ENCODE data around the gene GATD1.

GATD1 gene

GRCh38 chr11:777288-778255, at the start of gene GATD1:
GATD1 (minus strand) TSS chr11:777487; CDS start chr11:777462, 25 bp downstream.
- H3K9me3 Mint-ChIP-seq = no peaks in the 10 kb centered on the region
- peak; percentile 98 for DNase-seq
- H3K36me3 Mint-ChIP-seq (ENCODE audit: low read depth) = peaks cover 5% of the 10 kb centered on the region
- peaks cover 44% of the 10 kb centered on the region for H3K4me1 Mint-ChIP-seq
- no peak for TF ChIP-seq CTCF (IDR thresholded peaks at IDR 0.05)
- peak within 1 kb of the TSS; percentile 61 for H3K27ac Mint-ChIP-seq
- H3K27me3 Mint-ChIP-seq (ENCODE audit: low read depth, poor library complexity) = no peaks in the 10 kb centered on the region
- H3K4me3 Mint-ChIP-seq = peak within 1 kb of the TSS; percentile 86

DNA sequence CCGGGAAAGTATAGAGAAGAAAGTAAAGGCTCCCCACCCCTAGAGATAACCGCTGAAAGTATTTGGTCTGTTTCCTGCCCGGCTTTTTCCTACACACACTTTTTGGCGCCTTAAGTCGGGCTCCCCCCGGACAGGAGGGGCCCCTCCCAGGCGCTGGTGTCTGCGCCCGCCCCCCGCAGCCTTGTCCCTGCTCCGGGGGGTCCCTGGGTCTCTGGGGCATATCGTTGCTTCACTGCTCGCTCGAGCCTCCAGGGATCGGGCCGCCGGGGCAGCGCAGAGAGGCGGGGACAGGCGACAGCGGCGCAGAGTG, 49.5 kb upstream of the GATD1 start:
- H3K27me3 Mint-ChIP-seq (ENCODE audit: low read depth, poor library complexity) = peaks cover 65% of the 10 kb centered on the region
- H3K4me3 Mint-ChIP-seq = peak overlapping the region; percentile 69
- H3K27ac Mint-ChIP-seq = no peak overlapping the region

GRCh38 chr11:826227-826621, 48.9 kb upstream of the GATD1 start:
- no peak for TF ChIP-seq CTCF (IDR thresholded peaks at IDR 0.05)
- DNase-seq = no peak
- Mint-ChIP-seq H3K4me3 (peak overlapping the region; percentile 69), H3K27ac (no peak overlapping the region), H3K36me3 (ENCODE audit: low read depth) (peaks cover 14% of the 10 kb centered on the region), H3K9me3 (no peaks in the 10 kb centered on the region), H3K4me1 (peaks cover 23% of the 10 kb centered on the region), H3K27me3 (ENCODE audit: low read depth, poor library complexity) (peaks cover 59% of the 10 kb centered on the region)

More for the DNA sequence above, 49.5 kb upstream of the GATD1 start:
- H3K4me1 Mint-ChIP-seq = peaks cover 29% of the 10 kb centered on the region
- DNase-seq = no peak
- peaks cover 14% of the 10 kb centered on the region for H3K36me3 Mint-ChIP-seq (ENCODE audit: low read depth)
- no peaks in the 10 kb centered on the region for H3K9me3 Mint-ChIP-seq
- no peak for TF ChIP-seq CTCF (IDR thresholded peaks at IDR 0.05)

DNA sequence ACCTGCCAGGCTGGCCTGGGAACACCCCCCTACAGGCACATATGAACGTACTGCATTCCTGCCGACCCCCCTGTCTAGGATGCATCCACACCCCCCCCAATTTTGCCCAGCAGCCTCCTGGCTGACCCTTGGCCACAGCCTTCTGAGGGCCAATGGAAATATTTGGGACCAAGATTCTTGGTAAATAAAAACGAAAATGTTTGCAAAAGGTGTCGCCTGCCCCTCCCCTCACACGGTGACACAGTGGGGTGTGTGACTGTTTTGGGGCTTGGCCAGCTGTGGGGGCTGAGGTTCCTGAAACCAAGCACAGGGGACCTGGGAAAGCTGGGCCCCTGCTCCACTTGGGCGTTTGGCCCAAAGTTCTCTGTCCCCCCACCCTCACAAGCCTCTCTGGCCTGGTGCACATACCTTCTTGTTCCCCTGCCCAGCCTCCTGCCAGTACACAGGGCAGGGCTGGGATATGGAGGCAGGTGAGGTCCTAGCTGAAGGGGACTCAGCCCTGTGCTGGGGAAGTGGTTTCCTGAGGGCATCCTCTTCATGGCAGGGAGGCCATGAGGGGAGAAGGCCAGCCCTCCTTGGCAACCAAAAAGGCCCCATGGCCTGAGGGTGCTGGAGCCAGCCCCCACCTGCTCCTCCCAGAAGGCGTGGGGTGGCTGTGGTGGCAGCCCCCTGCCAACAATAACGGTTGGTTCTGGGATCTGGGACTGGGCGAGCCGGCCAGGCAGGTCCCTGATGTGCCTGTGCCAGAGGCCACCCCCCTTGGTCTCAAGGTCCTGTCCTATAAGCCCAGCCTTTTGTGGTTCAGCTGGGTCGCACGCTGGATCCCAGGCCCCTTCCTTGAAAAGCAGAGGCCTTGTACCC, 48.3 kb upstream of the GATD1 start:
- Mint-ChIP-seq H3K9me3 (no peaks in the 10 kb centered on the region), H3K27ac (no peak overlapping the region), H3K27me3 (ENCODE audit: low read depth, poor library complexity) (peaks cover 53% of the 10 kb centered on the region), H3K36me3 (ENCODE audit: low read depth) (peaks cover 14% of the 10 kb centered on the region), H3K4me3 (no peak overlapping the region), H3K4me1 (peaks cover 26% of the 10 kb centered on the region)
- no peak for TF ChIP-seq CTCF (IDR thresholded peaks at IDR 0.05)
- DNase-seq = no peak

GRCh38 chr11:824942-825341, 47.7 kb upstream of the GATD1 start:
- no peak for TF ChIP-seq CTCF (IDR thresholded peaks at IDR 0.05)
- Mint-ChIP-seq H3K9me3 (no peaks in the 10 kb centered on the region), H3K27ac (no peak overlapping the region), H3K36me3 (ENCODE audit: low read depth) (peaks cover 14% of the 10 kb centered on the region), H3K27me3 (ENCODE audit: low read depth, poor library complexity) (peaks cover 47% of the 10 kb centered on the region), H3K4me1 (peaks cover 26% of the 10 kb centered on the region), H3K4me3 (no peak overlapping the region)
- DNase-seq = no peak

Measured in nephron progenitor cell (in vitro differentiated cells).